Mesodermal cell (in vitro differentiated cells): ENCODE data around the gene GARNL3. TPM values are rescaled to one million over a fixed set of nuclear protein-coding genes. Genes with fewer than 3 reads are reported as not detected.

Source experiments
- H3K27ac ChIP-seq: 2 replicates; pipeline ENCODE4 v1.7.0; 2013; ENCODE audit warnings: mild to moderate bottlenecking, low read depth, low read length, moderate library complexity; ENCODE audit not compliant: severe bottlenecking
- H3K36me3 ChIP-seq: 2 replicates; pipeline ENCODE4 v1.7.1; 2013; ENCODE audit warnings: mild to moderate bottlenecking, low read length, moderate library complexity; ENCODE audit not compliant: control insufficient read depth, insufficient read depth
- H3K4me1 ChIP-seq: one replicate; pipeline ENCODE4 v1.7.1; 2013; ENCODE audit warnings: mild to moderate bottlenecking, low read length; ENCODE audit not compliant: insufficient read depth, control insufficient read depth, poor library complexity, severe bottlenecking
- H3K4me3 ChIP-seq: 2 replicates; pipeline ENCODE4 v1.7.0; 2013; ENCODE audit warnings: low read length, control low read depth, mild to moderate bottlenecking; ENCODE audit not compliant: insufficient read depth, poor library complexity, severe bottlenecking; ENCODE audit errors: extremely low read depth
- H3K9me3 ChIP-seq: 2 replicates; pipeline ENCODE4 v1.7.1; 2013; ENCODE audit warnings: mild to moderate bottlenecking, low read length, moderate library complexity; ENCODE audit not compliant: control insufficient read depth
- WGBS, 2 experiments: methylation state at CpG; one replicate each; pipeline ENCODE4 v1.1.5; 2013; ENCODE audit warnings: missing lambda C conversion rate in 2 of 2; ENCODE audit not compliant: insufficient coverage in 2 of 2; 5-methylcytosine and 5-hydroxymethylcytosine counted together
- polyA plus RNA-seq, 2 experiments: library from polyadenylated mRNA; stranded (reverse); fragments of 50-300 nt; gene quantifications; one replicate each; pipeline ENCODE4 v1.2.3, GENCODE V29; 2013

The GARNL3 gene, protein sequence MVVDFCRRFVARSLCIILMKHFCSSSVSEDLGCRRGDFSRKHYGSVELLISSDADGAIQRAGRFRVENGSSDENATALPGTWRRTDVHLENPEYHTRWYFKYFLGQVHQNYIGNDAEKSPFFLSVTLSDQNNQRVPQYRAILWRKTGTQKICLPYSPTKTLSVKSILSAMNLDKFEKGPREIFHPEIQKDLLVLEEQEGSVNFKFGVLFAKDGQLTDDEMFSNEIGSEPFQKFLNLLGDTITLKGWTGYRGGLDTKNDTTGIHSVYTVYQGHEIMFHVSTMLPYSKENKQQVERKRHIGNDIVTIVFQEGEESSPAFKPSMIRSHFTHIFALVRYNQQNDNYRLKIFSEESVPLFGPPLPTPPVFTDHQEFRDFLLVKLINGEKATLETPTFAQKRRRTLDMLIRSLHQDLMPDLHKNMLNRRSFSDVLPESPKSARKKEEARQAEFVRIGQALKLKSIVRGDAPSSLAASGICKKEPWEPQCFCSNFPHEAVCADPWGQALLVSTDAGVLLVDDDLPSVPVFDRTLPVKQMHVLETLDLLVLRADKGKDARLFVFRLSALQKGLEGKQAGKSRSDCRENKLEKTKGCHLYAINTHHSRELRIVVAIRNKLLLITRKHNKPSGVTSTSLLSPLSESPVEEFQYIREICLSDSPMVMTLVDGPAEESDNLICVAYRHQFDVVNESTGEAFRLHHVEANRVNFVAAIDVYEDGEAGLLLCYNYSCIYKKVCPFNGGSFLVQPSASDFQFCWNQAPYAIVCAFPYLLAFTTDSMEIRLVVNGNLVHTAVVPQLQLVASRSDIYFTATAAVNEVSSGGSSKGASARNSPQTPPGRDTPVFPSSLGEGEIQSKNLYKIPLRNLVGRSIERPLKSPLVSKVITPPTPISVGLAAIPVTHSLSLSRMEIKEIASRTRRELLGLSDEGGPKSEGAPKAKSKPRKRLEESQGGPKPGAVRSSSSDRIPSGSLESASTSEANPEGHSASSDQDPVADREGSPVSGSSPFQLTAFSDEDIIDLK
- polyA plus RNA-seq (2013, experiment 1 of 2), result 6.0 TPM
- 4.0 TPM for polyA plus RNA-seq (2013, experiment 2 of 2)

DNA sequence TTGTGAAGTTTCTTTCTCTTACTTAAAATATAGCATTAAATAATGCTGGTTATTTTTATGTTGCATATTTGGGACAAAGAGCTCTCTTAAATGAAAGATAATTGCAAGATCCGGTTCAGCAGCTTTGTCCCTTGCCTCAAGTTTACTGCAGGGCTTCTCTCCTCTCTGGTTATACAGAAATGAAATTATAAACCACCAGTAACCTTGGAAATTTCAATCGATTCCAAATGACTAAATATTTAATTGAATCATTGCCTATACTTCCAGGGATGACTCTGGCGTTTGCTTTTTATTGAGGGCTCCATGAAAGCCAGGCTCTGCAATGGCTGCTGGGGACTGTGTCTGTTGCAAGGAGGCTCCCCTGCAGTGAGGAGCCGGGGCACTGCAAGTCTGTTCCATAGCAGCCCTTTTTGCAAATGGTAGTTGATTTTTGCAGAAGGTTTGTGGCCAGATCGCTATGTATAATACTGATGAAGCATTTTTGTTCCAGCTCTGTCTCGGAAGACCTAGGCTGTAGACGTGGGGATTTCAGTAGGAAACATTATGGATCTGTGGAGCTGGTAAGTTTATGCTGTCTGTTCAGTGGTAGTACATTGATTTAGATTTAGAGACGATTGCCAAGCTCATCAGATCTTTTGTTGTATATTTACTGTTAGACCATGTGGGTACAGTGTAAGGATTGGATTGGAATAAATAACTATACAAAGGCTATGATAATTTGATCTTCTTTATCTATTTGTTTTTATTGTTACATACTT lies at the start of gene GARNL3:
TSS of gene GARNL3 (plus strand) at position 313 of the 758 bp plus-strand sequence. CDS start at position 417, 104 bp downstream.
- Histone ChIP-seq H3K9me3 (no peaks in the 10 kb centered on the region), H3K27ac (no peak within 1 kb of the TSS), H3K4me3 (no peak within 1 kb of the TSS), H3K36me3 (no peaks in the 10 kb centered on the region), H3K4me1 (no peaks in the 10 kb centered on the region)
- WGBS, 2 experiments, result 57 to 68% methylated on average over 4 of the region's 8 CpGs

DNA sequence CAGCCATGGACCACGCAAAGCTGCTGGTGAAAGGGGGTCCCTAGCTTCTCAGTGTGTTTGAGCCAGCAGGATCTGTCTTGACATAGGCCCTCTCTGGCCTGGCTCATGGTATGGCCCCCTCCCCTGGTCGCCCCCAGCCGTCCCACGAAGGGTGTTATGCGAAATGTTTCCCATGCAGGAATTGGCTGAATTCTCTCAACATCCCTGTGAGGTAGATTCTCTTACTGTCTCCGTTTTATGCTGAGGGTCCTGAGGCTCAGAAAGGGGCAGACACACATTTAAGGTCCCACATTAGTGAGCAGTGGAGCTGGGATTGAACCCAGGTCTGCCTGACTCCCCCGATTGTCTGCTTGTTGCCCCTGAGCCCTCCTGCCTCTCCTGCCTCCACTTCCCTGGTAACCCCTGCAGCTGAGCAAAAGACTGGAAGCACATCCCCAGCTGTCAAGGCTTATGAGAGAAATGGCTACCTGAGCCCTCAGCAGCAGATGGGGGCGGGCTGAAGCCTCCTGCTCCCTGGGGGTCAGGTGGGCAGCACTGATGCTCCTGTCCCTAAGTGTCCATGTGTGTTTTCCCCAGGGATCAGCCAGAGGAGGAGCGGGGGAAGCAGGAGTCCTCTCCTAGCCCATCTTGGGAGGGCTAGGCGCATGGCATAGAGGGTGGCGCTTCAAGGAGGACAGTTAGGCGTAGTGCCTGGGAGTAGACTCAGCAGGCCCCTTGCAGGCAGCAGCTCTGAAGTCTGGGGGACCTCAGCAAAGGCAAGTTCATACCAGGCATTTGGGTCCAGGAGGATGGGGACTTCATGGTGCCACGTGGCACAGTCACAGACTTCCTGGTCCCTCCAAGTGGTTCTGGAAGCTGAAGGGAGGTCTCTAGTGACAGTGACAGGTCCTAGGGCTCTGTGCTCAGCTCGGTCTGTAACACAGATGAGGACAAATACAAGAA lies 49.0 kb upstream of the GARNL3 start:
- peaks cover 8% of the 10 kb centered on the region for H3K4me1 ChIP-seq
- H3K9me3 ChIP-seq, result no peaks in the 10 kb centered on the region
- WGBS, 2 experiments, result 87 to 88% methylated on average over 11 to 14 of the region's 14 CpGs
- H3K27ac ChIP-seq, result no peak overlapping the region
- H3K36me3 ChIP-seq, result no peaks in the 10 kb centered on the region
- no peak overlapping the region for H3K4me3 ChIP-seq

DNA sequence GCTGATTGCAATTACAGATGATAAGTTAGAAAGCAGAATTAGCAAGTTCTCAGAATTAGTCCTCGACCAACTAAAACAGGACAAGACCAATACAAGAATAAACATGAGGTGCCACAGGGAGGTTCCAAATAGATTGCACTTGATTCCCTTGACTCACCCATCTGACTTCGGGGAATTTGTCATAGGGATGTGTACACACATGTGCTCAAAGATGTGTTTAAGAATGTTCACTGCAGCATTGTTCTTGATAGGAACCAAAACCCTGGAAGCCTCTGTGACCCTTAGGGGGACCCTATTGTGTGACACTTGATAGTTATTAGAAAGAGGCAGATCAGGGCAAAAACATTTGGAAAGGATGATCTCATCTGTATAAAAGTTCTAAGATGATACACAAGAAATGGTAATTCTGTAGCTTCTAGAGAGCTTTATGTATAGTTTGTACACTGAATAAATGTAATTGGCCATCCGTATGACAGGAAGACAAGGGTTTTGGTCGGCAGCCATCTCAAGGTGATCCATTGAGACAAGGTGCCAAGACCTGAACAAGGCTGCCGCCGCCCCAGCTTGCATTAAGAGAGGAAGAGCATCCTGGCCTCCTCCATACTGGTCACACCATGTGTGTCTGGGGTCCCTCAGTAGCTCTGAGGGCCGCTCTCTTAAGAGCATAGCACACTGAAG lies 48.2 kb upstream of the GARNL3 start:
- WGBS, 2 experiments, result 87 to 90% methylated on average over 6 to 7 of the region's 7 CpGs
- H3K27ac ChIP-seq, result no peak overlapping the region
- H3K4me3 ChIP-seq, result no peak overlapping the region

GRCh38 chr9:127216888-127217217 lies 47.7 kb upstream of the GARNL3 start:
- Histone ChIP-seq H3K27ac (no peak overlapping the region), H3K4me3 (no peak overlapping the region), H3K4me1 (no peaks in the 10 kb centered on the region), H3K36me3 (no peaks in the 10 kb centered on the region), H3K9me3 (no peaks in the 10 kb centered on the region)
- 78 to 79% methylated on average over 4 to 5 of the region's 5 CpGs for WGBS, 2 experiments

More for the DNA sequence above, 48.2 kb upstream of the GARNL3 start:
- peaks cover 1% of the 10 kb centered on the region for H3K4me1 ChIP-seq
- H3K9me3 ChIP-seq, result no peaks in the 10 kb centered on the region
- no peaks in the 10 kb centered on the region for H3K36me3 ChIP-seq

DNA sequence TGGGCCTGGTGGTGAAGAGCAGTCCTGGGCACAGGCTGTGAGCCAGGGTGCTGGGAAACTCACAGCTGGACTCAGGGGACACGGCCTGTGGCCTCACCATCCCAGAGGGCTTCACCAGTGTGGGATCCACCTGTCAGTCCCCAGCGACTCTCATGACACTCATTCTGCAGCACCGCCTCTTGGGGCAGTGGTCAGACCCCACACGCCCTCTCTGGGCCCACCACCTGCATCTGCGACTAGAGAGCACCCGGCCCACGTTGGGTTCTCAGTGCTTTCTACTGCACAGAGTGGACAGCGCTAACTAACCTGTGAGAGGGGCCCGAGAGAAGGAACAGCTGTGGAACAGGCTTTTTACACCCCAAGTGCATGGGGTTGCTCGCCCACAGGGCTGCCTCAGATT lies 45.8 kb upstream of the GARNL3 start:
- H3K4me1 ChIP-seq, result no peaks in the 10 kb centered on the region
- 84 to 91% methylated on average over 10 of the region's 10 CpGs for WGBS, 2 experiments
- H3K27ac ChIP-seq, result no peak overlapping the region
- H3K9me3 ChIP-seq, result no peaks in the 10 kb centered on the region
- no peak overlapping the region for H3K4me3 ChIP-seq
- H3K36me3 ChIP-seq, result no peaks in the 10 kb centered on the region

GRCh38 chr9:127219520-127219919 lies 45.1 kb upstream of the GARNL3 start:
- WGBS, 2 experiments, result 88 to 94% methylated on average over 6 of the region's 6 CpGs
- no peak overlapping the region for H3K4me3 ChIP-seq
- H3K36me3 ChIP-seq, result no peaks in the 10 kb centered on the region
- H3K9me3 ChIP-seq, result no peaks in the 10 kb centered on the region
- H3K27ac ChIP-seq, result no peak overlapping the region
- H3K4me1 ChIP-seq, result no peaks in the 10 kb centered on the region

- H3K4me3 ChIP-seq, result no peak overlapping the region
- no peaks in the 10 kb centered on the region for H3K36me3 ChIP-seq
- no peaks in the 10 kb centered on the region for H3K4me1 ChIP-seq
- H3K27ac ChIP-seq, result no peak overlapping the region
- H3K9me3 ChIP-seq, result no peaks in the 10 kb centered on the region
- WGBS, 2 experiments, result 83 to 86% methylated on average over 2 of the region's 2 CpGs
These were observed 42.9 kb upstream of the GARNL3 start for GRCh38 chr9:127221695-127222094.

DNA sequence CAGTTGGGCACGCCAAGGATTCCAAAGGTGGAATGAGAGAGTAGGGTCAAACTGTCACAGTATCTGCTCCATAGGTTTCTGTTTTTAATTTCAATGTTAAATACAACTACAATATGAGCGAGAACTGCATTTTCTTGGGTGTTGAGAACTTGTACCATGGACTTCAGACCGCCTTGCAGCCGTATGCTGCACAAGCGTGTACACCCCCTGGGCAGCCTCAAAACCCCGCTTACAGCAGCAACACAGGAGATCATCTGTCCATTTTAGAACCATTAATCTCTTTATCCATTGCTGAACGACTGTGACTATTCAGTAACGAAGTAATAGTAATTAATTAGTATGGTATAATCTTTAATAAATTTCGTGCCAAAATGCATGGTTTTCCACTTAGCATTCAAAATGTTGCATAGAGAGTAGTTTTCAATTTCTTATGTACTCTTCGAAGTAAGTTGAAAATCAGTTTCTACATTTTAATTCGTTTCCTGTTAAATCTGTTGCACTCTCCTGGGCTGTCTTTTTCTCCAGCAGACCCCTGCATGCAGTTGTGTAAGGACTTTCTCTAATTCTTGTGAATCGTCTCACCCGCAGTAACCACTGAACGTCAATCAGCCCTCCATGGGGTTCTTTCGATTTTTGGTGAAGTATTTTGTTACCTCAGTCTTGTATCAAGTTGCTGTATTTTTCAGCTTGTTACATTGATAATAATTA lies 42.0 kb upstream of the GARNL3 start:
- no peaks in the 10 kb centered on the region for H3K4me1 ChIP-seq
- H3K9me3 ChIP-seq, result no peaks in the 10 kb centered on the region
- WGBS, 2 experiments, result 83 to 94% methylated on average over 6 to 7 of the region's 15 CpGs
- H3K27ac ChIP-seq, result no peak overlapping the region
- no peaks in the 10 kb centered on the region for H3K36me3 ChIP-seq
- no peak overlapping the region for H3K4me3 ChIP-seq

- WGBS, 2 experiments, result 78 to 88% methylated on average over 4 of the region's 4 CpGs
- H3K9me3 ChIP-seq, result no peaks in the 10 kb centered on the region
- no peaks in the 10 kb centered on the region for H3K36me3 ChIP-seq
- H3K4me1 ChIP-seq, result no peaks in the 10 kb centered on the region
- no peak overlapping the region for H3K4me3 ChIP-seq
- H3K27ac ChIP-seq, result no peak overlapping the region
These were observed 41.3 kb upstream of the GARNL3 start for GRCh38 chr9:127223266-127223665.
